GM18870 (cell line): Measurements from ENCODE around the gene ALG13.
"Not testable (repeated sequence)": the region's sequence is repeated elsewhere in the genome, so short reads cannot be mapped to it uniquely, and the experiment has no call there.

ENCODE experiments used
- ATAC-seq: cut with Tn5 transposase; IDR thresholded peaks from one replicate; pipeline ENCODE4 v1.9.1; 2021; ENCODE audit warnings: moderate library complexity; ENCODE audit not compliant: unreplicated experiment

The ALG13 gene

DNA sequence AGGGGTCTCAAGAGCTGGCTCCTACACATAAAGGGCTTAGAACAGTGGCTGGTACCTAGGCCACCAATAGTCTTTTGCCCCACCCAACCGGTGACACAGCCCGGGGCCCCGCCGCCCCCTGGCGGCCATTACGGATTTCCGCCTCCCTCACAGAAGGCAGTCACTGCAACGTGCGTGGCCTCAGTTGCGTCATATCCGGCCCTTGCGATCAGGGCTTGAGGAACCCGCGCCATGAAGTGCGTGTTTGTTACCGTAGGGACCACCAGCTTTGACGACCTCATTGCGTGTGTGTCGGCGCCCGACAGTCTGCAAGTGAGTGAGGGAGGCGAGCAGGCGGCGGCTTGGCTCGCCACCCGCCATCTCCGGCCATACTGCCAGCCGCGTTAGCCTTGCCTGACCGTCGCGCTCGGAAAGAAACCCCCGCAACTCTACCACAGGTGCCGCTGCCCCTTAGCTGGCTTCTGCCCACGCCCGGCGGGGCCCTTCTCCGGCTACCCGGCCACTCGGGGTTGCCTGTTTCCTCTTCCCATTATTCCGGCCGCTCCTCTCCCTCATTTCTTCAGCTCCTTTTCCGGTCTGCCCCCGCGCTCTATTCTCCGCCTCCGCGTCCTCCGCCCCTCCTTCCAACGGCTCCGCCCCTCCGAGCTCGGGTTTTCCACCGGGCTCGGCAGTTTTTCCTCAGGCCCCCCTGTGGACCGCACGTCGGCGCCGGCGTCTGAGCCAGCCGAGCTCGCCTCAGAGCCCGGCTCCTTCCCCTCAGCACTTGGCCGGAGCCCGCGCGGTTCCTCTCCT is at the start of gene ALG13:
Gene ALG13, plus strand, starts transcription at position 183 of the 792 bp plus-strand sequence. Its CDS starts 49 bp downstream, at position 232.
- peak; percentile 94 for ATAC-seq

DNA sequence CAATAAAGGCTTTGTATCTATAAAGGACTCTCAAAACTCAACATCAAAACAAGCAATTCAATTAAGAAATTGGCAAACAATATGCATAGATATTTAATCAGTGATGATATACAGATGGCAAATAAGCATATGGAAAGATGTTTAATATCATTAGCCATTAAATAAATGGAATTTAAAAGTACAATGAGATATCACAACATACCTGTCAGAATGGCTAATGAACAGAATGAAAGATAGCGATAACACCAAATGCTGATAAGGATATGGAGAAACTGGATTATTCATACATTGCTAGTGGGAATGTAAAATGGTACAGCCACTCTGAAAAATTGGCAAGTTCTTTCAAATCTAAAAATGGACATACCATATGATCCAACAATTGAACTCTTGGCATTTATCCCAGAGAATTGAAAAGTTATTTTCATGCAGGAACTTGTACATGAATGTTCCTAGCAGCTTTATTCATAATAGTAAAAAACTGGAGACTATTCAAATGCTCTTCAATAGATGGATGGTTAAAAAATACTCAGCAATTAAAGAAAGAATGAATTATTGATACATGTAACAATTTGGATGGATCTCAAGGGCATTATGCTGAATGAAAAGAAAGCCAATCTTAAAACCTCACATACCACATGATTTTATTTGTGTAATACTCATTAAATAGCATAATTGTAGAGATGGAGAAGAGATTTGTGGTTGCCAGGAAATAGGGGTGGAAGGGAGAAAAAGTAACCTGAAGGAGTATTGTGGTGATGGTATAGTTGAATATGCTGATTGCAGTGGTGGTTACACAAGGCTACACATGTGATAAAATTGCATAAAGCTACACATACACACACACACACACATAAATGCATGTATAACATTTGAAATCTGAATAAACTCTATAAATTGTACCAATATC is 45.9 kb upstream of the ALG13 start:
- ATAC-seq: no peak

DNA sequence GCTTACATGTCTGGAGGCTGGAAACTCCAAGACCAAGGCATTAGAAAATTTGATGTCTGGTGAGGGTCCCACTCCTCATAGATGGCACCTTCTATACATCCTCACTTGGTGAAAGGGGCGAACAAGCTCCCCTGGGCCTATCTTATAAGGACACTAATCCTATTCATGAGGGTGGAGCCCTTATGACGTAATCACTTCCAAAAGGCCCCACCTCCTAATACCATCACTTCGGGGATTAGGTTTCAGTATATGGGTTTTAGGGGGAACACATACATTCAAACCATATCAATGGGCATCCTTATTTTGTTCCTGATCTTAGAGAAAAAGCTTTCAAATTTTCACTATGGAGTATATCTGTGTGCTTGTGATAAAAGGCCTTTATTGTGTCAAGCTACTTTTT is 39.0 kb upstream of the ALG13 start:
- ATAC-seq: no peak

DNA sequence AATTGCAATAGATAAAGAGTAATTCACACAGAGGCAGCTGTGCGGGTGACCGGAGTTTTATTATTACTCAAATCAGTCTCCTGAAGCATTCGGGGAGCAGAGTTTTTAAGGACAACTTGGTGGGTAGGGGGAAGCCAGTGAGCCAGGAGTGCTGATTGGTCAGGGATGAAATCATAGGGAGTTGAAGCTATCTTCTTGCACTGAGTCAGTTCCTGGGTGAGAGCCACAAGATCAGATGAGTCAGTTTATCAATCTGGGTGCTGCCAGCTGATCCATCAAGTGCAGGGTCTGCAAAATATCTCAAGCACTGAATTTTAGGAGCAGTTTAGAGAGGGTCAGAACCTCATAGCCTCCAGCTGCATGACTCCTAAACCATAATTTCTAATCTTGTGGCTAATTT is 35.8 kb upstream of the ALG13 start:
- ATAC-seq: not testable (repeated sequence)

DNA sequence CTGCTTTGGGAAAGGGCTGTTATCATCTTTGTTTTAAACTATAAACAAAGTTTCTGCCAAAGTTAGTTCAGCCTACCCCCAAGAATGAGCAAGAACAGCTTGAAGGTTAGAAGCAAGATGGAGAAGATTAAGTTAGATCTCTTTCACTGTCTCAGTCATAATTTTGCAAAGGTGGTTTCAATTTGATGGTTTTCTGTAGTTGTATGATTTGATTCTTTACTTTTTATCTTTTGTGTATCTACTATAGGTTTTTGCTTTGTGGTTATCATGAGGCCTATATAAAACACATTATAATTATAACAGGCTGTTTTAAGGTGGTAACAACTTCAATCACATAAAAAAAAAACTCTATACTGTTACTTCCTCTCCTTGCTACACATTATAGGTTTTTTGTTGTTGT is 35.4 kb upstream of the ALG13 start:
- ATAC-seq: no peak

DNA sequence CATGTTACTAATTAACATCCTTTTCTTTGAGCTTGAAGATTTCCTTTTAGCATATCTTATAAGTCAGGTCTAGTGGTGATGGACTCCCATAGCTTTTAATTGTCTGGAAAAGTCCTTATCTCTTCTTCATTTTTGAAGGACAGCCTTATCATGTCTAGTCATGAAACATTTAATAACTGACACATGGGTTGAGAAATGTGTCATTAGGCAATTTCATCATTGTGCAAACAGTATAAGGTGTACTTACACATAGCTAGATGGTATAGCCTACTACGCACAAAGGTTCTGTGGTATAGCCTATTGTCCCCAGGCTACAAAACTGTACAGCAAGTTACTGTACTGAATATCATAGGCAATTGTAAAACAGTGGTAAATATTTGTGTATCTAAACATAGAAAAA is 34.5 kb upstream of the ALG13 start:
- no peak for ATAC-seq

DNA sequence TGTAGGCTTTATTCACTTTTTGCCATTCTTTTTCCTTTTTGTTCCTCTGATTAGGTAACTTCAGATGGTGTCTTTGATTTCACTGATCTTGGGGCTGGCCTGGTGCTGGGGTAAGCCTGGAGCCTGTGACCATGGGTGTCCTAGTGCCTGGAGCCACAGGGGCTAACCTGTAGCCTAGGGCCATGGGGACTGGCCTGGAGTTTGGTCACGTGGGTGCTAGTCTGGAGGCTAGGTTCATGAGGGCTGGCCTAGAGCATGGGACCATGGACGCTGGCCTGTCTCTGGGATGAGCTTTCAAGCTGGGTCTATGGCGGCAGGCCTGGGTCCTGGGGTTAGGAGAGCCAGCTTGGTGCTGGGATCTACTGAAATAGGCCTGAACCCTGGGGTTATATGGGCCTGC is 32.2 kb upstream of the ALG13 start:
- no peak for ATAC-seq

DNA sequence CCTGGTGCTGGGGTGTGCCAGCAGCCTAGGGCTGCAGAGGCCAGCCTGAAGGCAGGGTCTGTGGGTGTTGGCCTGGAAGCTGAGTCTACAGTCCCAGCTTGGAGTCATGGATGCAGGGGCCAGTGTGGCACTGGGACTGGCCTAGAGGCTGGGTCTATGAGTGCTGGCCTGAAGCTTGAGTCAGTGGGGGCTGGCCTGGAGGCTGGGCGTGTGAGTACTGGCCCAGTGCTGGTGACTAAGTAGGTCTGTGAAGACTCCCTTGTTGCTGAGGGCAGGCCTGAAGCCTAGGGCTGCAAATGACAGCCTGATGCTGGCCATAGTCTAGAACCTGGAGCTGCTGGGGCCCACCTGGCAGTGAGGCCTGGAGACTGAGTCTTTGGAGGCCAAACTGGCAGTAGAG is 31.3 kb upstream of the ALG13 start:
- ATAC-seq: no peak

DNA sequence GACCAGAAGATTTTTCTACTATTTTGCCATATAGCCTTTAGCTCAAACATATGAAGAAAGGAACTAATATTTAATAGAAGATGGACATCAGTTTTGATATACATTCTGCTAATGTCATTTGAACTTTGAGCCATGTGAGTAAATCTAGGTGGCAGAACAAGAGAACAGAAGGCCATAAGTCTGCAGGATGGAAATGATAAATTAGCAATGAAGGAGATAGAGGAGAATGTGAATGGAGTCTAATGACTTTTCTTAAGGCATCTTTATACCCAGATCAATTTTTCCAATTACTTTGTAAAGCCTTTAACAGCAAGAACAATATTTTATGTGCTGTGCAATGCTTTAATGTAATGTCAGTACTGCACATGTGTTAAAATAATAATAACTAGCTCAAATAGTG is 30.1 kb upstream of the ALG13 start:
- ATAC-seq: no peak

DNA sequence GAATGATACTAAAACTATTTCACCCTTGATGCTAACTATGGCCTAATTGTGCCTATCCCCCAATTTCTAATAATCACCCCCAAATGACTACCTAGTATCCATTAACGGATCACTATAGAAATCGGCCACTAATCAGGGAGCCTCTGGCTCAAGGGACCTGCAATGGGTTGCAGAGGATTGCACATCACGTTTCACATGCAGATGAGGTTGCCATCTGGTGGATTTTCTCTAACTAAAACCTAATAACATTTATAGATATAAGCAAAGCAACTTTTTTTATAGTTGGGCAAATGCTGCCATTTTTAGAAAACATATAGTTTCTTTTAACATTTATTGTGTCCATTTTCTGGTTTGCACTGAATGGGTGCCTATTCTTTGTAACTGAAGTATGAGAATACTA is 28.3 kb upstream of the ALG13 start:
- ATAC-seq: no peak

DNA sequence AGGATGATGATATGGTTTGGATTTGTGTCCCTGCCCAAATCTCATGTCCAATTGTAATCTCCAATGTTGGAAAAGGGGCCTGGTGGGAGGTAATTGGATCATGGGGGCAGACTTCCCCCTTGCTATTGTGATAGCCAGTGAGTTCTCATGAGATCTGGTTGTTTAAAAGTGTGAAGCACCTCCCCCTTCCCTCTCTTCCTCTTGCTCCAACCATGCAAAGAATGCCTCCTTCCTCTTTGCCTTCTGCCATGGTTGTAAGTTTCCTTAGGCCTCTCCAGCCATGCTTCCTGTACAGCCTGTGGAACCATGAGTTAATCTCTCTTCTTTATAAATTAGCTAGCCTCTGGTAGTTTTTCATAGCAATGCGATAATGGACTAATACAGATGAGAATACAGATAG is 19.7 kb upstream of the ALG13 start:
- no peak for ATAC-seq

DNA sequence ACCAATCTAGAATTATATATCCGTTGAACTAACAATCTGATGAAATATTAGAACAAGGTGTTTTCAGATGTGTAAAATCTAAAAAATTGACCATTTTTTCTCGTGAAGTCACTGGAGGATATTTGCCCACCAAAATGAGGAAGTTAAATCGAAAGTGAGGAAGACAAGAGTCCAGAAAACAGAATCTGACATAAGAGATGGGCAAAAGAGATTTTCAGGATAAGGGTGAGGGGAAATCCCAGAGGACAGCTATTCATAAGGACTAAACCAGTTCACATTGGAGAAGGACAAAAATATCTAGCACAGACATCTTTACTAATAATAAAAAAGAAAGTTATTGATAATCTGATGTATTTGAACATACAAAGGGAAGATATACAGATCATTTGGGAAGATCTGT is 18.7 kb upstream of the ALG13 start:
- ATAC-seq: no peak

DNA sequence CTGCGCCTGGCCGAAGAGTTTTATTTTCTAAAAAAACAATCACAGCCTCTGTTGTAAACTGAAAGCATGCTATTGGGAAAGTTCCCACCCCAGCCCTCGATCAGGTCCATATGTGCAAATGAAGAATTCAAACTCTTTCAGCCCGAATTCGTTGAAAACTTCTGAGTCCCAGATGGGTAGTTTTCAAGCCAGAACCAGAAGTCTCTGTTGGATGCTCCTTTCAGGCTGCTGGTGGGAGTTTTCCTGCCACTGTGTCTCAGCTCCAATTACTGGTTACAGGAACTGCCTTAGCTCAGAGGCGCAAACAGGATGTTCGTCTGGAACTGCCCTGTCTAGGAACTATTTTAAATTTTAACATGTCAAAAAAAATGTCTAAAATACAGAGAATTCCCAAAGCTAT is 9.3 kb upstream of the ALG13 start:
- ATAC-seq: no peak

DNA sequence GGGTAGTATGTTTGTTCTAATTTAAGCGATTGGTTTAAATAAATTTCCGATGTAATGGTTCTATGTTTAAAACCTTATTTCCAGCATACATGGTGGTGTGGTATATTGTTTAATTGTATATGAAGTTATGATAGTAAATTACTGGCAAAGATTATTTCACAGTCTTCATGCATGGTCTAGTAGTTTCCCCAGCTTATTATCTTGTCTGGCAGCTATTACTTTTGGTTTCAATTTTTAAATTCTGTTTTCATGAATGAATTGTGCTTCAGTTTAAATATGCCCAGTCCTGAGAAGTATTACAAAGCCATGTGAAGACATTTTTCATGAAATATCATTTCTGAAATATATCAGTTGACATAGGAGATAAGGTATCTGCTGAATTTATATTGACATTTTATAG is 6.3 kb downstream of the ALG13 start:
- ATAC-seq: peak; percentile 72

DNA sequence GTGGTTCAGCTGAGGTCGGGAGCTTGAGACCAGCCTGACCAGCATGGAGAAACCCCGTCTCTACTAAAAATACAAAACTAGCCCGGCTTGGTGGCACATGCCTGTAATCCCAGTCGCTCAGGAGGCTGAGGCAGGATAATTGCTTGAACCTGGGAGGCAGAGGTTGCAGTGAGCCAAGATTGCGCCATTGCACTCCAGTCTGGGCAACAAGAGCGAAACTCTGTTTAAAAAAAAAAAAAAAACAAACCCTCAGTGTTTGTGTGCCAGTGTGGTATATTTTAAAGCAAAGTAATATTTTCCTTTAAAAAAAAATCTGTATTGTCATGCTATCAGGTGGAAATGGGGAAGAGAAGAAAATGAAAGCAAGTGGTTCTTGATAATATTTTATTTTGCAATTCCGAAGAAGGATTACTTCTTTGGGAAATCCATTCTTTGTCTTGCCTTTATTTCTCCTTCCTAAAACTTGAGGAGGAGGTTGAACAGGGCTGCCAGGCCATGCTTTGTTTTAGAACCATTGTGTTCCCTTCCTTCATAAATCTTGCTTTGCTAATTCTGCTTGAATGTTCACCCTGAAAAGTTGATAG is 14.4 kb downstream of the ALG13 start:
- ATAC-seq: no peak

DNA sequence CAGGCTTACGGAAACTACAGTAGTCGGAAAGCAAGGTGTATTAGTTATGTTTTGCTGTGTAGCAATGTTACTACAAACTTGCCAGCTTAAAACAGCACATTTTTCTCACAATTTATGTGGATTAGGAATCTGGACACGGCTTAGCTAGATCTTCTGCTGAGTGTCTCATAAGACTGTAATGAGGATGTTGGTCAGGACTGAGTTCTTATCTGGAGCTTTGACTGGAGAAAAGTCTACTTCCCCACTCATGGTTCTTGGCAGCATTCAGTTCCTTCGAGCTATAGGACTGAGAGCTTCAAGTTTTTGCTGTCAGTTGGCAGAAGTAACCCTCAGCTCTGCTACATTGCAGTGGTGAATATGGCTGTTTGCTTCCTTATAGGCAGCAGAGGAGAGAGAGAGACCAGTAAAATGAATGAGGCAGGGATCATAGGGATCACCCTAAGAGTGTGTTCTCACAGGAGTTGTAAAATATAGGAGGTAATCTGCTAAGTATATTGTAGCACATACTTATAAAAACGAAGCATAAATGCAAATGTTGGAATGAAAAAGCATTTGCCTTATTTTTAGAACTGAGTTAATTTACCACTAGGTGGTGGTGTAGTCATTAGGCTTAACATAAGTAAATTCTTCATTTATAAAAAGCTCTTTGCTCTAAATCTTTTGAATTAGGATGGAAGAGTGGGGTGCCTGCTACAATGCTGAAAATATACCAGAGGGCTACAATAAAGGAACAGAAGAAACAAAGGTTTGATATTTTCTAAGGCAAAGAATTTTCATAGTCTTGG is 38.6 kb downstream of the ALG13 start:
- no peak for ATAC-seq

DNA sequence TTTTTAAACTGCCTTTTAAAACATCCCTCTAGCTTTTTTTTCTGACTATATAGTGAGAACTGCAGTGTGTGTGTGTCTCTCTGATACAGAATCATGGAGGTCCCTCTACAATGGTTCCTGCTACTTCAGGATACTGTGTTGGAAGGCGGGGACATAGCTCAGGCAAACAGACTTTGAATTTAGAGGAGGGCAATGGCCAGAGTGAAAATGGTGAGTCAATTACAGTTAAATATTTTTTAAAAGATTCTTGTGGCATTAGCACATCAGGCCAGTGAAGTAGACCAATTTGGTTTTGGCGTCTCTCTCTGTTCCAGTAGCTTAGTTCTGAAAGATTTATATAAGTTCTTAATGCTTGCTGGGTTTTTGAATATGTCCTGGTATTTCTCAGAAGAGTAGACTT is 47.1 kb downstream of the ALG13 start:
- ATAC-seq: no peak

DNA sequence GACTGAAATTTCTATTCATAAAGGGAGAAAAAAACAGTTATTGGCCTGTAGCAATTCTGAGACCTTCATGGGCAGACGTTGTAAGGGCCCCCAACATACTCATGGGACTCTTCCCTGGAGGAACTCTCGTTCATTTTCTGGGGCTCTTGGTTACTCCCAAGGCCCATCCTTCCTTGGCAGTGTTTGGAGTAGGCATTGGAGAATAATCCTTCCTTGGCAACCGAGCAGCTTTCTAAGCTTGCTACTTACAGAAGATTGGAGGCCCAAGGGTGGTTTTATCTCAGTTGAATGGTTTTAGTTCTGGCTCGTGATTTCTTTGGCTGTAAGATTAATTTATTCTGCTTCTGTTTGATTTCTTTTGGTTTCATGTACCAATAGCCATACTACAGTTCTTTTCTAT is 50.4 kb downstream of the ALG13 start:
- no peak for ATAC-seq

DNA sequence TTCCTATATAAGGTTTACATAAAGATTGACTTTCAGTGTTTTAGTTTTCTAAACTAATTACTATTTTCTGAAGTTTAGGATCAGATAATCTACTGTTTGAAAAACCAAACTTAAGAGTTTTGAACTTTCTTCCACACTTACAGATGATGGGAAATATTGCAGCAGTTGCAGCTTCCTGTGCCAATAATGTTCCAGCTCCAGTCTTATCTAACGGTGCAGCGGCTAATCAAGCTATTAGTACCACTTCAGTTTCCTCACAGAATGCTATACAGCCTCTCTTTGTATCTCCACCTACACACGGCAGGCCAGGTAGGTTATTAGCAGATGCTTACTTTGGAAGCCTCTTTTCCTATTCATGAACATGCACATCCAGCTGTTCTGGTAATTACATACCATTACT is 55.6 kb downstream of the ALG13 start:
- ATAC-seq: no peak

DNA sequence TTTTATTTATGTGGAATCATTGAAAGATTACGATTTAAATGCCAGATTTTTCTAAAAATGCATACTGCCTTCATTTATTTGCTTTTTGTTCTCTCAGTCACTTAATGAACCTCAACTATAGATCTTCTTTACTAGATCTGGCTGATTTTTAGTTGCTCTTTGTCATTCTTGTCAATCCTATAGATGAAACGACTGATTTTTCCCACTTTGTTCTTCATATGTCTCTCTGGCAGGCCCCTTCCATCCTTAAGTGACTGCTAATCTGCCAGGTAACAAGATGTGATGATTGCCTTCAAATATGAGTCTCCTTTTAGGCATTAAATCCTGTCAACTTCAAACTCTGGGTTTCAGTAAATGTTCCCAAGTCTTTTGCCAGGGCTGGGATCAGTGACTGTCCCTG is 61.0 kb downstream of the ALG13 start:
- ATAC-seq: no peak

DNA sequence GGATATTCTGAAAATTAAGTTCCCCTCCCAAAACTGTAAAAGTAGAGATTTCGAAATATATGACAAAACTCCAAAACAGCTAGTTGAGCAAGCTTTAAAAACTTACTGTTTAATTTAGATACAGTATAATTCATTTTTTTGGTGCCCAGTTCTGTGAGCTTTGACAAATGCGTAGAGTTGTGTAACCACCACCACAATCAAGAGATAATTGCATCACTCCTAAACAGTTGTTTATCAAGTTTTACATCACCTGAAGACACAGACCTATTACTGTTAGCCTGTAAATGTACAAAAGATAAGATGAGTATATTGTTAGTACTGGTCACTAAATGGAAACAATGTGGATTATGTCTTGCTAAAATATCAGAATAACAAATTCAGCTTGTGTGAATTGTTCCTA is 62.3 kb downstream of the ALG13 start:
- ATAC-seq: no peak
